PC-9 (cell line): Measurements from ENCODE around the gene CD19. TPM values are rescaled to one million over a fixed set of nuclear protein-coding genes. Genes with fewer than 3 reads are reported as not detected.

Experiments used
- BruUV-seq: library from RNA; stranded (reverse); fragments of 400-500 nt; replicated peaks from 2 replicates; lab custom pipeline; 2021; lab: Mats Ljungman, UMichigan
- CTCF ChIA-PET: fragments of 300-600 bp; sonication (Branson Sonifier 250); formaldehyde crosslinking; loops from one replicate; lab custom pipeline; 2022; ENCODE audit warnings: antibody characterized with exemption; lab: Charles Lee
- POLR2A ChIA-PET: fragments of 300-600 bp; sonication (Branson Sonifier 250); formaldehyde crosslinking; loops from one replicate; lab custom pipeline; 2022; ENCODE audit warnings: antibody characterized with exemption; ENCODE audit not compliant: unreplicated experiment; lab: Charles Lee
- DNase-seq, 2 experiments: peaks; one replicate each; pipeline versions ENCODE4 v3.0.0 to v3.0.0-alpha.2; 2015 to 2022; ENCODE audit warnings: mixed read lengths in 1 of 2
- H2AFZ ChIP-seq: fragments of 200-600 bp; sonication (generic); 2 replicates; pipeline ENCODE4 v1.8.1; 2017; ENCODE audit warnings: antibody characterized with exemption
- H3F3A ChIP-seq: fragments of 200-600 bp; sonication (generic); 2 replicates; pipeline ENCODE4 v1.8.1; 2017; ENCODE audit warnings: antibody characterized with exemption, mild to moderate bottlenecking, low read depth; ENCODE audit not compliant: insufficient read depth
- H3K27ac ChIP-seq: fragments of 200-600 bp; sonication (generic); 2 replicates; pipeline ENCODE4 v1.6.1; 2016; ENCODE audit warnings: mixed run types
- H3K27me3 ChIP-seq: fragments of 200-600 bp; sonication (generic); 2 replicates; pipeline ENCODE4 v1.6.1; 2016; ENCODE audit warnings: low read depth, mixed run types; ENCODE audit not compliant: insufficient read depth
- H3K36me3 ChIP-seq: fragments of 200-600 bp; sonication (generic); 2 replicates; pipeline ENCODE4 v1.6.1; 2016; ENCODE audit warnings: low read depth, mixed run types
- H3K4me1 ChIP-seq: fragments of 200-600 bp; sonication (generic); replicated peaks from 2 replicates; pipeline ENCODE4 v1.6.1; 2016; ENCODE audit warnings: mixed run types; ENCODE audit not compliant: insufficient read depth
- H3K4me2 ChIP-seq: fragments of 200-600 bp; sonication (generic); 2 replicates; pipeline ENCODE4 v1.6.1; 2017; ENCODE audit warnings: mixed run types
- H3K4me3 ChIP-seq: fragments of 200-600 bp; sonication (generic); 2 replicates; pipeline ENCODE4 v1.6.1; 2016; ENCODE audit warnings: mixed run types
- H3K79me2 ChIP-seq: fragments of 200-600 bp; sonication (generic); 2 replicates; pipeline ENCODE4 v1.6.1; 2017; ENCODE audit warnings: low read depth, mixed run types
- H3K9me2 ChIP-seq: fragments of 200-600 bp; sonication (generic); 2 replicates; pipeline ENCODE4 v1.8.1; 2017; ENCODE audit warnings: mild to moderate bottlenecking; ENCODE audit not compliant: insufficient read depth
- H3K9me3 ChIP-seq: fragments of 200-600 bp; sonication (generic); 2 replicates; pipeline ENCODE4 v1.8.1; 2016; ENCODE audit warnings: low read depth; ENCODE audit not compliant: insufficient read depth
- H4K20me1 ChIP-seq: fragments of 200-600 bp; sonication (generic); 2 replicates; pipeline ENCODE4 v1.8.1; 2017; ENCODE audit not compliant: insufficient read depth
- CTCF ChIP-seq: fragments of 200-600 bp; sonication (generic); conservative IDR thresholded peaks from 2 replicates; pipeline ENCODE4 v1.6.1; 2017; ENCODE audit warnings: mixed run types, antibody characterized with exemption, mild to moderate bottlenecking, moderate library complexity
- EZH2 ChIP-seq: fragments of 200-600 bp; sonication (generic); IDR thresholded peaks from 2 replicates; pipeline ENCODE4 v1.8.0; 2017; ENCODE audit warnings: antibody characterized with exemption, low read depth
- intact Hi-C: fragments of 100-400 bp; cut with micrococcal nuclease; formaldehyde crosslinking; loops from one replicate; pipeline ENCODE4 v1.10.0; 2022; ENCODE audit not compliant: unreplicated experiment
- total RNA-seq: library from RNA; stranded (reverse); gene quantifications from 2 replicates; pipeline ENCODE4 v1.2.3, GENCODE V29; 2021

Gene CD19
- total RNA-seq, 1 experiment from 2014 or later = not detected

- Histone ChIP-seq H3K9me3 (no peaks in the 10 kb centered on the region), H4K20me1 (no peaks in the 10 kb centered on the region), H3K79me2 (peaks cover 13% of the 10 kb centered on the region), H3K4me3 (no peak overlapping the region; the same call in 1 of the 2 replicates), H3K36me3 (no peaks in the 10 kb centered on the region), H2AFZ (no peak overlapping the region), H3F3A (peaks cover 33% of the 10 kb centered on the region), H3K27me3 (no peaks in the 10 kb centered on the region), H3K27ac (no peak overlapping the region), H3K4me1 (peaks cover 13% of the 10 kb centered on the region), H3K4me2 (peak overlapping the region; percentile 85), H3K9me2 (no peaks in the 10 kb centered on the region)
- DNase-seq = no peak
- ChIA-PET POLR2A (interaction anchor here (0.6 to 0.7 kb wide), 4 partner anchors 21 to 640 kb away, joined by 3 to 9 read pairs (median 4); no protein-coding TSS in a partner anchor), CTCF (no interaction called here)
- TF ChIP-seq EZH2 (no peak), CTCF (no peak)
- intact Hi-C loops = no loop called here
- no TSS peak for BruUV-seq
These were observed 8.6 kb upstream of the CD19 start for GRCh38 chr16:28923231-28923587.

GRCh38 chr16:28923652-28924398 is 7.9 kb upstream of the CD19 start:
- no peak for DNase-seq
- Histone ChIP-seq H3K9me3 (no peaks in the 10 kb centered on the region), H3K27ac (peak overlapping the region; percentile 45), H3K36me3 (no peaks in the 10 kb centered on the region), H3K4me3 (peak overlapping the region; percentile 58), H3K4me2 (peak overlapping the region; percentile 85), H3K27me3 (no peaks in the 10 kb centered on the region), H3F3A (peaks cover 29% of the 10 kb centered on the region), H3K9me2 (no peaks in the 10 kb centered on the region), H3K79me2 (peaks cover 13% of the 10 kb centered on the region), H3K4me1 (peaks cover 13% of the 10 kb centered on the region), H2AFZ (peak overlapping the region; percentile 81), H4K20me1 (no peaks in the 10 kb centered on the region)
- POLR2A ChIA-PET = interaction anchor here (0.6 to 0.7 kb wide), 6 partner anchors 13 to 640 kb away, joined by 3 to 54 read pairs (median 8); no protein-coding TSS in a partner anchor
- BruUV-seq = TSS peak; percentile 34
- intact Hi-C loops = no loop called here
- CTCF ChIA-PET = interaction anchor here (0.7 kb wide), 1 partner anchor 57 kb away, joined by 13 read pairs; no protein-coding TSS in a partner anchor
- TF ChIP-seq EZH2 = no peak
- no peak for TF ChIP-seq CTCF

- Histone ChIP-seq H3K27me3 (no peaks in the 10 kb centered on the region), H3K4me1 (peaks cover 13% of the 10 kb centered on the region), H3K4me2 (peak overlapping the region; percentile 85), H4K20me1 (no peaks in the 10 kb centered on the region), H2AFZ (peak overlapping the region; percentile 81), H3K79me2 (peaks cover 13% of the 10 kb centered on the region), H3K4me3 (peak overlapping the region; percentile 58), H3K36me3 (no peaks in the 10 kb centered on the region), H3K9me3 (no peaks in the 10 kb centered on the region), H3K9me2 (no peaks in the 10 kb centered on the region), H3F3A (peaks cover 28% of the 10 kb centered on the region), H3K27ac (peak overlapping the region; percentile 45)
- ChIA-PET POLR2A (interaction anchor here (0.6 to 0.7 kb wide), 3 partner anchors 12 to 62 kb away, joined by 8 to 54 read pairs (median 15); no protein-coding TSS in a partner anchor), CTCF (no interaction called here)
- no TSS peak for BruUV-seq
- intact Hi-C loops = no loop called here
- DNase-seq = no peak
- TF ChIP-seq CTCF (no peak; the same call in 1 of the 2 replicates), EZH2 (no peak)
These were observed 7.4 kb upstream of the CD19 start for GRCh38 chr16:28924399-28924761.
